K562 (cell line): ENCODE data around the gene ANXA3. TPM values are rescaled to one million over a fixed set of nuclear protein-coding genes. Genes with fewer than 3 reads are reported as not detected.

Source experiments
- ATAC-seq: fragments of 200-7000 bp; cut with Tn5 transposase; 3 replicates; pipeline ENCODE4 v1.9.1; 2020; ENCODE audit warnings: moderate library complexity
- BruUV-seq: library from RNA; stranded (reverse); fragments of 400-500 nt; replicated peaks from 2 replicates; lab custom pipeline; 2021; lab: Mats Ljungman, UMichigan
- CTCF ChIA-PET: fragments of 300-600 bp; formaldehyde crosslinking; extraction: SDS; loops from one replicate; lab custom pipeline; 2021; ENCODE audit warnings: low intra/inter-chr PET ratio; lab: Yijun Ruan, JAX
- POLR2A ChIA-PET: fragments of 300-600, 350-650 bp; sonication (Branson Sonifier 250); formaldehyde crosslinking; extraction: SDS; loops from one replicate; lab custom pipeline; 2021; ENCODE audit warnings: antibody characterized with exemption, inconsistent platforms; lab: Yijun Ruan, JAX
- DNase-seq, 4 experiments: peaks; one replicate each; pipeline versions ENCODE4 v3.0.0 to v3.0.0-alpha.2; 2011 to 2018; ENCODE audit warnings: low spot score in 3 of 4, mixed read lengths in 3 of 4; ENCODE audit errors: extremely low read depth in 1 of 4
- FAIRE-seq: peaks from 2 replicates; lab custom pipeline; 2011; peaks lifted over from hg19 to GRCh38; lab: Jason Lieb, UNC
- H2AFZ ChIP-seq: 2 replicates; pipeline ENCODE4 v1.6.0; 2011; ENCODE audit warnings: low read depth, low read length, control low read depth, inconsistent platforms
- H3K27ac ChIP-seq: fragments of 200-600 bp; 3 replicates; pipeline ENCODE4 v1.8.0; 2011; ENCODE audit warnings: low read depth, mild to moderate bottlenecking, control low read depth, inconsistent platforms, low read length, moderate library complexity, mixed read lengths; ENCODE audit errors: extremely low read depth
- H3K27me3 ChIP-seq, 2 experiments: fragments of 300-600 bp in 1 of 2; 2 replicates in 1 of 2; 3 replicates in 1 of 2; pipeline versions ENCODE4 v1.6.0 to v1.8.0; 2011; ENCODE audit warnings: inconsistent platforms in 2 of 2, low read length in 2 of 2, mild to moderate bottlenecking in 1 of 2, mixed read lengths in 1 of 2, moderate library complexity in 1 of 2; ENCODE audit not compliant: control insufficient read depth in 2 of 2, insufficient read depth in 2 of 2
- H3K36me3 ChIP-seq: fragments of 300-600 bp; 3 replicates; pipeline ENCODE4 v1.8.0; 2011; ENCODE audit warnings: mild to moderate bottlenecking, low read length, inconsistent platforms; ENCODE audit not compliant: control insufficient read depth, insufficient read depth
- H3K4me1 ChIP-seq, 2 experiments: fragments of 200-600 bp in 1 of 2; replicated peaks in 1 of 2; 2 replicates in 1 of 2; 3 replicates in 1 of 2; pipeline versions ENCODE4 v1.5.1 to v1.8.0; 2011; ENCODE audit warnings: inconsistent platforms in 2 of 2, low read length in 2 of 2, mild to moderate bottlenecking in 1 of 2, mixed read lengths in 1 of 2, moderate library complexity in 1 of 2; ENCODE audit not compliant: control insufficient read depth in 2 of 2, insufficient read depth in 2 of 2
- H3K4me2 ChIP-seq: 2 replicates; pipeline ENCODE4 v1.6.1; 2011; ENCODE audit warnings: low read length, control low read depth, inconsistent platforms, mixed read lengths; ENCODE audit not compliant: insufficient read depth
- H3K4me3 ChIP-seq: fragments of 200-600 bp; sonication (generic), shearing (Covaris generic); 2 replicates; pipeline ENCODE4 v1.5.1; 2016; ENCODE audit warnings: control low read depth, inconsistent platforms
- H3K79me2 ChIP-seq: fragments of 200-600 bp; 3 replicates; pipeline ENCODE4 v1.8.0; 2011; ENCODE audit warnings: low read length, inconsistent platforms; ENCODE audit not compliant: control insufficient read depth, insufficient read depth
- H3K9ac ChIP-seq, 2 experiments: 2 replicates each; pipeline versions ENCODE4 v1.6.0 to v1.6.1; 2011; ENCODE audit warnings: low read depth in 2 of 2, low read length in 2 of 2, control low read depth in 1 of 2, inconsistent platforms in 1 of 2, mild to moderate bottlenecking in 1 of 2, mixed read lengths in 1 of 2; ENCODE audit not compliant: insufficient read depth in 1 of 2
- H3K9me1 ChIP-seq: one replicate; pipeline ENCODE4 v1.6.0; 2011; ENCODE audit warnings: inconsistent platforms, mild to moderate bottlenecking, low read length, moderate library complexity; ENCODE audit not compliant: control insufficient read depth, insufficient read depth
- H3K9me3 ChIP-seq: replicated peaks from 2 replicates; pipeline ENCODE4 v1.5.1; 2011; ENCODE audit warnings: low read depth, low read length, inconsistent platforms; ENCODE audit not compliant: control insufficient read depth, insufficient read depth
- H4K20me1 ChIP-seq: replicated peaks from 2 replicates; pipeline ENCODE4 v1.6.1; 2011; ENCODE audit warnings: low read length, inconsistent platforms, mixed read lengths; ENCODE audit not compliant: control insufficient read depth, insufficient read depth
- ADNP ChIP-seq: fragments of 200-800 bp; sonication (Bioruptor generic); IDR thresholded peaks from 2 replicates; pipeline ENCODE4 v1.6.1; 2016; ENCODE audit warnings: missing genetic modification characterization, missing compliant biosample characterization
- PBX2 ChIP-seq, 2 experiments: IDR thresholded peaks in 1 of 2; conservative IDR thresholded peaks in 1 of 2; 2 replicates each; pipeline ENCODE4 v1.6.1; 2016; ENCODE audit warnings: low read depth in 2 of 2, mild to moderate bottlenecking in 1 of 2, missing compliant biosample characterization in 1 of 2, missing genetic modification characterization in 1 of 2, moderate library complexity in 1 of 2
- PKNOX1 ChIP-seq: fragments of 450-650 bp; IDR thresholded peaks from 2 replicates; pipeline ENCODE4 v1.6.1; 2016
- RERE ChIP-seq: sonication (generic); formaldehyde crosslinking; IDR thresholded peaks from 2 replicates; pipeline ENCODE4 v1.8.0; 2023; ENCODE audit warnings: missing genetic modification reagents, mild to moderate bottlenecking, borderline replicate concordance
- TEAD1 ChIP-seq, 2 experiments: fragments of 450-650 bp in 1 of 2; sonication (generic) in 1 of 2; formaldehyde crosslinking; IDR thresholded peaks; 2 replicates each; pipeline versions ENCODE4 v1.4.0 to v1.8.0; 2020 to 2022; ENCODE audit warnings: mild to moderate bottlenecking in 2 of 2, missing genetic modification reagents in 1 of 2
- TFAP4 ChIP-seq: sonication (generic); formaldehyde crosslinking; IDR thresholded peaks from 2 replicates; pipeline ENCODE4 v1.8.0; 2022; ENCODE audit warnings: missing genetic modification reagents, mild to moderate bottlenecking, moderate library complexity, borderline replicate concordance
- USF1 ChIP-seq: sonication (generic); formaldehyde crosslinking; IDR thresholded peaks from 2 replicates; pipeline ENCODE4 v1.9.0; 2022; ENCODE audit warnings: mild to moderate bottlenecking, missing genetic modification reagents
- ZNF184 ChIP-seq: sonication (generic); formaldehyde crosslinking; IDR thresholded peaks from 2 replicates; pipeline ENCODE4 v1.5.0; 2020; ENCODE audit warnings: missing genetic modification reagents
- ZNF436 ChIP-seq: fragments of 250-450, 450-650 bp; sonication (Bioruptor Pico); formaldehyde crosslinking; IDR thresholded peaks from 2 replicates; pipeline ENCODE4 v1.7.0; 2020; ENCODE audit warnings: mild to moderate bottlenecking
- WGBS: fragments of 100-300 bp; shearing (Covaris generic); methylation state at CpG from one replicate; pipeline ENCODE4 v1.1.6; 2016; ENCODE audit warnings: low coverage, mixed read lengths; ENCODE audit not compliant: insufficient coverage; ENCODE audit errors: missing lambda C conversion rate; 5-methylcytosine and 5-hydroxymethylcytosine counted together
- in situ Hi-C: fragments of 300-500 bp; cut with MboI; formaldehyde crosslinking; loops from 4 replicates; pipeline ENCODE4 v1.15.0; 2018; ENCODE audit warnings: inconsistent platforms, mixed read lengths
- intact Hi-C: fragments of 100-400 bp; cut with micrococcal nuclease; formaldehyde crosslinking; loops from 2 replicates; pipeline ENCODE4 v1.14.2; 2022
- polyA plus RNA-seq, 8 experiments: library from polyadenylated mRNA; depleted of rRNA in 4 of 8; stranded (reverse) in 5 of 8; unstranded in 3 of 8; fragments of >200 nt; fragmentation: Nextera tagmentation in 2 of 8; fragmentation: Illumina TruSeq in 1 of 8; extraction: Ambion mirVana in 2 of 8; extraction: Trizol in 1 of 8; gene quantifications; 2 replicates each; pipeline versions ENCODE4 v1.2.1 to v1.2.3, GENCODE V29; 2011 to 2014; ENCODE audit warnings: inconsistent platforms in 1 of 8, missing spikeins in 1 of 8
- total RNA-seq, 7 experiments: library from RNA; depleted of rRNA in 6 of 7; stranded (reverse); fragments of >200 nt in 6 of 7; fragmentation: Illumina TruSeq in 2 of 7; extraction: Trizol in 2 of 7; gene quantifications; 2 replicates each; pipeline versions ENCODE4 v1.2.1 to v1.2.3, GENCODE V29; 2011 to 2021; ENCODE audit warnings: low replicate concordance in 1 of 7

ANXA3 gene
- total and polyA plus RNA-seq, 9 of the 15 experiments (the other 6 are each of a cell fraction or from before 2014, with no cell fraction given): 6.3 to 15.5 (median 9.8) TPM

- 36% methylated on average over 2 of the region's 2 CpGs for WGBS
- intact Hi-C loops: loop anchor here (5.0 kb wide), 2 partner anchors 121 to 311 kb away; no protein-coding TSS in a partner anchor
- TF ChIP-seq RERE (CRISPR knock-in tag): no peak
- 0 out of 2 replicates have a peak, but pooled peaks have one; percentile 7 for TF ChIP-seq ADNP (tag)
- TF ChIP-seq USF1 (CRISPR knock-in tag): no peak
- no peak for TF ChIP-seq ZNF436 (CRISPR knock-in tag)
- no peak for TF ChIP-seq ZNF184 (CRISPR knock-in tag)
- TF ChIP-seq PBX2 (CRISPR knock-in tag; IDR thresholded peaks at IDR 0.05; ENCODE audit: low read depth): no peak
- TF ChIP-seq PBX2 (tag; conservative IDR thresholded peaks at IDR 0.05; ENCODE audit: low read depth): 0 out of 2 replicates have a peak, but pooled peaks have one; percentile 30
- TF ChIP-seq TFAP4 (CRISPR knock-in tag): no peak
- peak; percentile 63 for TF ChIP-seq PKNOX1
- TF ChIP-seq TEAD1 (CRISPR knock-in tag; IDR thresholded peaks at IDR 0.05): no peak
These were observed 59.6 kb downstream of the ANXA3 start for GRCh38 chr4:78611215-78611558.

More at GRCh38 chr4:78611215-78611558, 59.6 kb downstream of the ANXA3 start:
- Histone ChIP-seq H3K4me1 (peaks cover 18 to 75% of the 10 kb centered on the region in 2 experiments), H3K27ac (peak overlapping the region; percentile 44; the same call in 2 of the 3 replicates), H3K4me3 (no peak overlapping the region), H3K9me1 (no peaks in the 10 kb centered on the region), H3K79me2 (no peaks in the 10 kb centered on the region; the same call in 2 of the 3 replicates), H3K9ac (0 out of 4 replicates have a peak overlapping the region, but pooled peaks of 1 of the 2 experiments have one; percentile 1), H3K9me3 (no peaks in the 10 kb centered on the region), H3K4me2 (peak overlapping the region; percentile 1; the same call in 1 of the 2 replicates), H2AFZ (no peak overlapping the region), H3K36me3 (no peaks in the 10 kb centered on the region), H3K27me3 (no peaks in the 10 kb centered on the region), H4K20me1 (no peaks in the 10 kb centered on the region)
- DNase-seq: no peak
- POLR2A ChIA-PET: interaction anchor here (1.0 kb wide), 1 partner anchor 11 kb away, joined by 3 read pairs; no protein-coding TSS in a partner anchor
- FAIRE-seq: no peak
- in situ Hi-C loops: loop anchor here (5.0 kb wide), 1 partner anchor 81 kb away; no protein-coding TSS in a partner anchor
- no TSS peak for BruUV-seq
- ATAC-seq: no peak
- CTCF ChIA-PET: no interaction called here
